Measurements from ENCODE around the gene KCTD15.

The KCTD15 gene

GRCh38 chr19:33767898-33768413 lies 28.7 kb upstream of the KCTD15 start:
- Histone ChIP-seq H3K27ac (ENCODE audit: low read depth, low read length, poor library complexity, severe bottlenecking) (no peak overlapping the region), H3K4me1 (ENCODE audit: insufficient read depth, low read length, severe bottlenecking) (no peaks in the 10 kb centered on the region), H4K20me1 (ENCODE audit: insufficient read depth, low read length) (no peaks in the 10 kb centered on the region), H3K9ac (ENCODE audit: low read length) (no peak overlapping the region), H3K27me3 (ENCODE audit: insufficient read depth, low read length) (no peaks in the 10 kb centered on the region), H3F3A (ENCODE audit: insufficient read depth, low read length) (no peaks in the 10 kb centered on the region), H3K36me3 (ENCODE audit: insufficient read depth, low read length) (no peaks in the 10 kb centered on the region), H2AFZ (ENCODE audit: low read length) (no peak overlapping the region), H3K9me3 (ENCODE audit: low read length) (no peaks in the 10 kb centered on the region), H3K79me2 (ENCODE audit: insufficient read depth, low read length) (no peaks in the 10 kb centered on the region), H3K4me3 (ENCODE audit: low read depth, low read length, poor library complexity, severe bottlenecking) (no peak overlapping the region), H3K9me2 (ENCODE audit: low read depth, low read length) (no peaks in the 10 kb centered on the region), H3K4me2 (ENCODE audit: low read length) (no peak overlapping the region)
- TF ChIP-seq EZH2 (IDR thresholded peaks at IDR 0.05; ENCODE audit: borderline replicate concordance, low read length) (no peak), CTCF (IDR thresholded peaks at IDR 0.05; ENCODE audit: low read length) (peak; percentile 32; the same call in 1 of the 2 replicates)

GRCh38 chr19:33769208-33769607 lies 27.5 kb upstream of the KCTD15 start:
- Histone ChIP-seq H2AFZ (ENCODE audit: low read length) (no peak overlapping the region), H3K79me2 (ENCODE audit: insufficient read depth, low read length) (no peaks in the 10 kb centered on the region), H3K9me2 (ENCODE audit: low read depth, low read length) (no peaks in the 10 kb centered on the region), H3K4me2 (ENCODE audit: low read length) (no peak overlapping the region), H3K9me3 (ENCODE audit: low read length) (no peaks in the 10 kb centered on the region), H4K20me1 (ENCODE audit: insufficient read depth, low read length) (no peaks in the 10 kb centered on the region), H3K36me3 (ENCODE audit: insufficient read depth, low read length) (no peaks in the 10 kb centered on the region), H3F3A (ENCODE audit: insufficient read depth, low read length) (no peaks in the 10 kb centered on the region), H3K27me3 (ENCODE audit: insufficient read depth, low read length) (no peaks in the 10 kb centered on the region), H3K9ac (ENCODE audit: low read length) (no peak overlapping the region), H3K27ac (ENCODE audit: low read depth, low read length, poor library complexity, severe bottlenecking) (no peak overlapping the region), H3K4me3 (ENCODE audit: low read depth, low read length, poor library complexity, severe bottlenecking) (no peak overlapping the region), H3K4me1 (ENCODE audit: insufficient read depth, low read length, severe bottlenecking) (no peaks in the 10 kb centered on the region)
- TF ChIP-seq CTCF (IDR thresholded peaks at IDR 0.05; ENCODE audit: low read length) = no peak
- TF ChIP-seq EZH2 (IDR thresholded peaks at IDR 0.05; ENCODE audit: borderline replicate concordance, low read length) = no peak

- no peaks in the 10 kb centered on the region for H3K36me3 ChIP-seq (ENCODE audit: insufficient read depth, low read length)
- no peaks in the 10 kb centered on the region for H3K9me2 ChIP-seq (ENCODE audit: low read depth, low read length)
- no peak overlapping the region for H3K4me2 ChIP-seq (ENCODE audit: low read length)
- H3K9ac ChIP-seq (ENCODE audit: low read length) = no peak overlapping the region
- H3K27me3 ChIP-seq (ENCODE audit: insufficient read depth, low read length) = no peaks in the 10 kb centered on the region
- H3K4me1 ChIP-seq (ENCODE audit: insufficient read depth, low read length, severe bottlenecking) = no peaks in the 10 kb centered on the region
- TF ChIP-seq EZH2 (IDR thresholded peaks at IDR 0.05; ENCODE audit: borderline replicate concordance, low read length) = no peak
- TF ChIP-seq CTCF (IDR thresholded peaks at IDR 0.05; ENCODE audit: low read length) = no peak
- H2AFZ ChIP-seq (ENCODE audit: low read length) = no peak overlapping the region
- H3K9me3 ChIP-seq (ENCODE audit: low read length) = no peaks in the 10 kb centered on the region
- H4K20me1 ChIP-seq (ENCODE audit: insufficient read depth, low read length) = no peaks in the 10 kb centered on the region
- no peak overlapping the region for H3K27ac ChIP-seq (ENCODE audit: low read depth, low read length, poor library complexity, severe bottlenecking)
- no peaks in the 10 kb centered on the region for H3F3A ChIP-seq (ENCODE audit: insufficient read depth, low read length)
- H3K4me3 ChIP-seq (ENCODE audit: low read depth, low read length, poor library complexity, severe bottlenecking) = no peak overlapping the region
- no peaks in the 10 kb centered on the region for H3K79me2 ChIP-seq (ENCODE audit: insufficient read depth, low read length)
Observed at GRCh38 chr19:33770107-33770506, 26.6 kb upstream of the KCTD15 start.
